SK-N-SH (cell line): ENCODE measurements around the gene RBM24. TPM values are rescaled to one million over a fixed set of nuclear protein-coding genes. Genes with fewer than 3 reads are reported as not detected.
"Not testable (repeated sequence)": the region's sequence is repeated elsewhere in the genome, so short reads cannot be mapped to it uniquely, and the experiment has no call there.

ENCODE experiments used
- CTCF ChIA-PET: fragments of 300-600, 350-600 bp; formaldehyde crosslinking; extraction: SDS; loops from one replicate; lab custom pipeline; 2021; lab: Yijun Ruan, JAX
- POLR2A ChIA-PET: fragments of 350-600 bp; sonication (Branson Sonifier 250); formaldehyde crosslinking; extraction: SDS; loops from one replicate; lab custom pipeline; 2020; ENCODE audit warnings: antibody characterized with exemption, inconsistent platforms; lab: Yijun Ruan, JAX
- DNase-seq: peaks from one replicate; pipeline ENCODE4 v3.0.0; 2012
- H2AFZ ChIP-seq: fragments of 200-600 bp; sonication (generic); 2 replicates; pipeline ENCODE4 v1.8.1; 2016; ENCODE audit warnings: antibody characterized with exemption, mild to moderate bottlenecking, low read depth
- H3F3A ChIP-seq: fragments of 200-600 bp; sonication (generic); replicated peaks from 2 replicates; pipeline ENCODE3; 2016; ENCODE audit warnings: antibody characterized with exemption, mild to moderate bottlenecking; ENCODE audit not compliant: insufficient read depth
- H3K27ac ChIP-seq, 2 experiments: fragments of 200-500 bp in 1 of 2; fragments of 200-600 bp in 1 of 2; sonication (Bioruptor generic) in 1 of 2; sonication (generic), shearing (Covaris generic) in 1 of 2; 2 replicates each; pipeline versions ENCODE4 v1.5.1 to v1.6.1; 2014 to 2016; ENCODE audit warnings: low read depth in 2 of 2, inconsistent platforms in 1 of 2, low read length in 1 of 2, mild to moderate bottlenecking in 1 of 2, mixed read lengths in 1 of 2
- H3K27me3 ChIP-seq: fragments of 200-600 bp; sonication (generic), shearing (Covaris generic); 2 replicates; pipeline ENCODE4 v1.6.1; 2016; ENCODE audit warnings: mixed run types; ENCODE audit not compliant: insufficient read depth
- H3K36me3 ChIP-seq, 2 experiments: fragments of 200-500 bp in 1 of 2; fragments of 200-600 bp in 1 of 2; sonication (Bioruptor generic) in 1 of 2; sonication (generic) in 1 of 2; replicated peaks in 1 of 2; 2 replicates each; pipeline versions ENCODE3 to v1.5.1; 2014 to 2016; ENCODE audit warnings: low read length in 1 of 2, mild to moderate bottlenecking in 1 of 2; ENCODE audit not compliant: insufficient read depth in 2 of 2, control insufficient read depth in 1 of 2
- H3K4me1 ChIP-seq, 2 experiments: fragments of 200-500 bp in 1 of 2; fragments of 200-600 bp in 1 of 2; sonication (Bioruptor generic) in 1 of 2; sonication (generic), shearing (Covaris generic) in 1 of 2; 2 replicates each; pipeline versions ENCODE4 v1.5.1 to v1.6.1; 2014 to 2016; ENCODE audit warnings: low read depth in 1 of 2, low read length in 1 of 2, mixed run types in 1 of 2; ENCODE audit not compliant: insufficient read depth in 2 of 2, control insufficient read depth in 1 of 2
- H3K4me2 ChIP-seq: fragments of 200-600 bp; sonication (generic), shearing (Covaris generic); 2 replicates; pipeline ENCODE4 v1.6.1; 2017; ENCODE audit warnings: mixed run types
- H3K4me3 ChIP-seq, 2 experiments: fragments of 200-500 bp in 1 of 2; fragments of 200-600 bp in 1 of 2; sonication (Bioruptor generic) in 1 of 2; sonication (generic), shearing (Covaris generic) in 1 of 2; 2 replicates each; pipeline versions ENCODE4 v1.5.1 to v1.8.1; 2014 to 2016; ENCODE audit warnings: low read depth in 2 of 2, inconsistent platforms in 1 of 2, low read length in 1 of 2, mild to moderate bottlenecking in 1 of 2, mixed read lengths in 1 of 2, moderate library complexity in 1 of 2
- H3K79me2 ChIP-seq: fragments of 200-600 bp; sonication (generic); 2 replicates; pipeline ENCODE4 v1.8.1; 2017; ENCODE audit warnings: mild to moderate bottlenecking; ENCODE audit not compliant: insufficient read depth
- H3K9ac ChIP-seq: fragments of 200-600 bp; sonication (generic); 2 replicates; pipeline ENCODE4 v1.6.1; 2017; ENCODE audit warnings: mixed run types
- H3K9me2 ChIP-seq: fragments of 200-600 bp; sonication (generic); 2 replicates; pipeline ENCODE4 v1.6.1; 2017; ENCODE audit warnings: mixed run types
- H3K9me3 ChIP-seq: fragments of 200-600 bp; sonication (generic); 2 replicates; pipeline ENCODE4 v1.6.1; 2017; ENCODE audit warnings: mixed run types, mild to moderate bottlenecking, moderate library complexity
- H4K20me1 ChIP-seq: fragments of 200-600 bp; sonication (generic); 2 replicates; pipeline ENCODE4 v1.6.1; 2017; ENCODE audit warnings: mild to moderate bottlenecking, mixed run types; ENCODE audit not compliant: insufficient read depth
- CHD2 ChIP-seq: fragments of 150-350 bp; IDR thresholded peaks from 2 replicates; pipeline ENCODE4 v1.6.1; 2018; ENCODE audit warnings: low read length; ENCODE audit not compliant: partially characterized antibody
- EZH2phosphoT487 ChIP-seq: fragments of 200-600 bp; sonication (generic); IDR thresholded peaks from 2 replicates; pipeline ENCODE4 v1.6.1; 2017; ENCODE audit warnings: low read depth, mixed run types, mild to moderate bottlenecking, antibody characterized with exemption, moderate library complexity, borderline replicate concordance
- FOXJ3 ChIP-seq: sonication (generic); formaldehyde crosslinking; IDR thresholded peaks from 2 replicates; pipeline ENCODE4 v1.5.1; 2020; ENCODE audit warnings: mild to moderate bottlenecking, missing genetic modification reagents
- FOXM1 ChIP-seq: IDR thresholded peaks from 2 replicates; pipeline ENCODE4 v1.4.0; 2012; ENCODE audit warnings: low read depth, mild to moderate bottlenecking
- GABPA ChIP-seq: IDR thresholded peaks from 2 replicates; pipeline ENCODE4 v1.4.0; 2012; ENCODE audit warnings: low read depth, mild to moderate bottlenecking
- GATA2 ChIP-seq: sonication (generic); formaldehyde crosslinking; IDR thresholded peaks from 2 replicates; pipeline ENCODE4 v1.5.0; 2020; ENCODE audit warnings: mild to moderate bottlenecking, missing genetic modification reagents
- MXI1 ChIP-seq: IDR thresholded peaks from 2 replicates; pipeline ENCODE4 v1.6.1; 2012; ENCODE audit warnings: mild to moderate bottlenecking, low read depth, low read length, improper control_type of control experiment
- NFIC ChIP-seq: IDR thresholded peaks from 2 replicates; pipeline ENCODE4 v1.4.0; 2012; ENCODE audit warnings: borderline replicate concordance
- NRF1 ChIP-seq: IDR thresholded peaks from 2 replicates; pipeline ENCODE4 v1.6.1; 2012; ENCODE audit warnings: low read depth, mild to moderate bottlenecking, low read length
- POLR2AphosphoS5 ChIP-seq: IDR thresholded peaks from 2 replicates; pipeline ENCODE4 v1.6.1; 2012; ENCODE audit warnings: low read depth, low read length
- RCOR1 ChIP-seq: fragments of 150-350 bp; IDR thresholded peaks from 2 replicates; pipeline ENCODE4 v1.6.1; 2017; ENCODE audit warnings: antibody characterized with exemption, low read length
- RXRA ChIP-seq: IDR thresholded peaks from 2 replicates; pipeline ENCODE4 v1.4.0; 2012; ENCODE audit warnings: low read depth, mild to moderate bottlenecking, borderline replicate concordance
- SIN3A ChIP-seq: IDR thresholded peaks from 2 replicates; pipeline ENCODE4 v1.6.1; 2012; ENCODE audit warnings: low read depth, mild to moderate bottlenecking, low read length, moderate library complexity, borderline replicate concordance
- SMC3 ChIP-seq: IDR thresholded peaks from 2 replicates; pipeline ENCODE4 v1.6.1; 2012; ENCODE audit warnings: low read depth, low read length, improper control_type of control experiment
- TAF1 ChIP-seq: IDR thresholded peaks from 2 replicates; pipeline ENCODE4 v1.6.1; 2012; ENCODE audit warnings: low read depth, mild to moderate bottlenecking, low read length, moderate library complexity, borderline replicate concordance
- YY1 ChIP-seq: IDR thresholded peaks from 2 replicates; pipeline ENCODE4 v1.4.0; 2012; ENCODE audit warnings: low read depth, mild to moderate bottlenecking
- WGBS: methylation state at CpG from one replicate; pipeline ENCODE4 v1.1.6; 2017; ENCODE audit warnings: low lambda C conversion rate; 5-methylcytosine and 5-hydroxymethylcytosine counted together
- polyA plus RNA-seq, 3 experiments: library from polyadenylated mRNA; depleted of rRNA; stranded (reverse); fragments of >200 nt; gene quantifications; 2 replicates each; pipeline ENCODE4 v1.2.3, GENCODE V29; 2012
- TF ChIP-seq, protein P1 (sequence below): IDR thresholded peaks from 2 replicates; pipeline ENCODE4 v1.6.1; 2012; ENCODE audit warnings: mild to moderate bottlenecking, low read depth, low read length, moderate library complexity
- TF ChIP-seq, protein P2 (sequence below): IDR thresholded peaks from 2 replicates; pipeline ENCODE4 v1.4.0; 2012; ENCODE audit warnings: low read depth, borderline replicate concordance
- TF ChIP-seq, protein P3 (sequence below): IDR thresholded peaks from 2 replicates; pipeline ENCODE4 v1.4.0; 2012; ENCODE audit warnings: low read depth
- TF ChIP-seq, protein P4 (sequence below): IDR thresholded peaks from 2 replicates; pipeline ENCODE4 v1.4.0; 2012; ENCODE audit warnings: low read depth, borderline replicate concordance

The RBM24 gene
- polyA plus RNA-seq, 1 of the 3 experiments (the other 2 are of a cell fraction), result 0.20 TPM

DNA sequence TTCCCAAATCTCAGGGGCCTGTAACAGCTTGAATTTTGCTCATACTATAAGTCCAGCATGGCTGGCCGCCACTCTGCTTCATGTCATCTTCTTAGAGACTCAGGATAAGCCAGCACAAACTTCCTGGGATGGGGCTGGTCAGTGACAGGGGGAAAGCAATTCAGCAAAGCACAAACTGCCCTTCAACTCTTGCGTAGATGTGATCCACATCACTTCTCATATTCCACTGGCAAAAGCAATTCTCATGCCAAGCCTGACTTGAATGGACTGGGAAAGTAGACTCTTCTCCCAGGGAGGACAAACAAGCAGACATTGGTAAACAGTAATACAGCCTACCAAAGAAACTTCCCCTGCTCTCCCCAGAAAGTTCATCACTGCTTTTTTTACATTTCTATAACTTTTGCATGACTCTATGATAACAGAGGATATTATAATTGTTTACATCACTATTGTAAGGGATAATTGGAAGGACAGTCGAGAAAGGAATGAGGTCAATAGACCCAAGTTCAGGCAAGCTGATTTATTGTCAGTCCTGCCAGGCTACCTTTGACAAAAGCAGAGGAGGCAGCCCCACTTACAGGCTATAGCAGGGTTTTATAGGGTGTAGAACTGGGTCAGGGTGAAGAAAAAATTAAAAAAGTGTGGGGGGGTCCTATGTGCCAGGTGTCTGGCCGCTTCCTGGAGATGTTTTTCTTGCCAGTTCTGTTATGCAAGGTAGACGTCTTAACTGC lies 37.4 kb downstream of the RBM24 start:
- POLR2A ChIA-PET, result no interaction called here
- Histone ChIP-seq H3K9me2 (no peaks in the 10 kb centered on the region), H4K20me1 (no peaks in the 10 kb centered on the region), H2AFZ (no peak overlapping the region), H3K36me3 (no peaks in the 10 kb centered on the region), H3K4me1 (no peaks in the 10 kb centered on the region), H3K9ac (no peak overlapping the region), H3K79me2 (no peaks in the 10 kb centered on the region), H3K27me3 (no peaks in the 10 kb centered on the region; the same call in 1 of the 2 replicates), H3K9me3 (no peaks in the 10 kb centered on the region), H3F3A (no peaks in the 10 kb centered on the region), H3K27ac (no peak overlapping the region), H3K4me2 (no peak overlapping the region), H3K4me3 (no peak overlapping the region)
- TF ChIP-seq SMC3 (no peak), YY1 (no peak), RXRA (no peak), GABPA (no peak), SIN3A (no peak), POLR2AphosphoS5 (no peak), NFIC (no peak), GATA2 (no peak), RCOR1 (no peak), CHD2 (no peak), TAF1 (no peak), FOXJ3 (no peak), FOXM1 (no peak), EZH2phosphoT487 (no peak), NRF1 (no peak), MXI1 (no peak)
- TF ChIP-seq, protein P1, sequence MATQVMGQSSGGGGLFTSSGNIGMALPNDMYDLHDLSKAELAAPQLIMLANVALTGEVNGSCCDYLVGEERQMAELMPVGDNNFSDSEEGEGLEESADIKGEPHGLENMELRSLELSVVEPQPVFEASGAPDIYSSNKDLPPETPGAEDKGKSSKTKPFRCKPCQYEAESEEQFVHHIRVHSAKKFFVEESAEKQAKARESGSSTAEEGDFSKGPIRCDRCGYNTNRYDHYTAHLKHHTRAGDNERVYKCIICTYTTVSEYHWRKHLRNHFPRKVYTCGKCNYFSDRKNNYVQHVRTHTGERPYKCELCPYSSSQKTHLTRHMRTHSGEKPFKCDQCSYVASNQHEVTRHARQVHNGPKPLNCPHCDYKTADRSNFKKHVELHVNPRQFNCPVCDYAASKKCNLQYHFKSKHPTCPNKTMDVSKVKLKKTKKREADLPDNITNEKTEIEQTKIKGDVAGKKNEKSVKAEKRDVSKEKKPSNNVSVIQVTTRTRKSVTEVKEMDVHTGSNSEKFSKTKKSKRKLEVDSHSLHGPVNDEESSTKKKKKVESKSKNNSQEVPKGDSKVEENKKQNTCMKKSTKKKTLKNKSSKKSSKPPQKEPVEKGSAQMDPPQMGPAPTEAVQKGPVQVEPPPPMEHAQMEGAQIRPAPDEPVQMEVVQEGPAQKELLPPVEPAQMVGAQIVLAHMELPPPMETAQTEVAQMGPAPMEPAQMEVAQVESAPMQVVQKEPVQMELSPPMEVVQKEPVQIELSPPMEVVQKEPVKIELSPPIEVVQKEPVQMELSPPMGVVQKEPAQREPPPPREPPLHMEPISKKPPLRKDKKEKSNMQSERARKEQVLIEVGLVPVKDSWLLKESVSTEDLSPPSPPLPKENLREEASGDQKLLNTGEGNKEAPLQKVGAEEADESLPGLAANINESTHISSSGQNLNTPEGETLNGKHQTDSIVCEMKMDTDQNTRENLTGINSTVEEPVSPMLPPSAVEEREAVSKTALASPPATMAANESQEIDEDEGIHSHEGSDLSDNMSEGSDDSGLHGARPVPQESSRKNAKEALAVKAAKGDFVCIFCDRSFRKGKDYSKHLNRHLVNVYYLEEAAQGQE, result no peak
- TF ChIP-seq, protein P2, sequence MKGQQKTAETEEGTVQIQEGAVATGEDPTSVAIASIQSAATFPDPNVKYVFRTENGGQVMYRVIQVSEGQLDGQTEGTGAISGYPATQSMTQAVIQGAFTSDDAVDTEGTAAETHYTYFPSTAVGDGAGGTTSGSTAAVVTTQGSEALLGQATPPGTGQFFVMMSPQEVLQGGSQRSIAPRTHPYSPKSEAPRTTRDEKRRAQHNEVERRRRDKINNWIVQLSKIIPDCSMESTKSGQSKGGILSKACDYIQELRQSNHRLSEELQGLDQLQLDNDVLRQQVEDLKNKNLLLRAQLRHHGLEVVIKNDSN, result no peak
- TF ChIP-seq, protein P3, sequence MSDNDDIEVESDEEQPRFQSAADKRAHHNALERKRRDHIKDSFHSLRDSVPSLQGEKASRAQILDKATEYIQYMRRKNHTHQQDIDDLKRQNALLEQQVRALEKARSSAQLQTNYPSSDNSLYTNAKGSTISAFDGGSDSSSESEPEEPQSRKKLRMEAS, result no peak
- TF ChIP-seq, protein P4, sequence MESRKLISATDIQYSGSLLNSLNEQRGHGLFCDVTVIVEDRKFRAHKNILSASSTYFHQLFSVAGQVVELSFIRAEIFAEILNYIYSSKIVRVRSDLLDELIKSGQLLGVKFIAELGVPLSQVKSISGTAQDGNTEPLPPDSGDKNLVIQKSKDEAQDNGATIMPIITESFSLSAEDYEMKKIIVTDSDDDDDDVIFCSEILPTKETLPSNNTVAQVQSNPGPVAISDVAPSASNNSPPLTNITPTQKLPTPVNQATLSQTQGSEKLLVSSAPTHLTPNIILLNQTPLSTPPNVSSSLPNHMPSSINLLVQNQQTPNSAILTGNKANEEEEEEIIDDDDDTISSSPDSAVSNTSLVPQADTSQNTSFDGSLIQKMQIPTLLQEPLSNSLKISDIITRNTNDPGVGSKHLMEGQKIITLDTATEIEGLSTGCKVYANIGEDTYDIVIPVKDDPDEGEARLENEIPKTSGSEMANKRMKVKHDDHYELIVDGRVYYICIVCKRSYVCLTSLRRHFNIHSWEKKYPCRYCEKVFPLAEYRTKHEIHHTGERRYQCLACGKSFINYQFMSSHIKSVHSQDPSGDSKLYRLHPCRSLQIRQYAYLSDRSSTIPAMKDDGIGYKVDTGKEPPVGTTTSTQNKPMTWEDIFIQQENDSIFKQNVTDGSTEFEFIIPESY, result no peak
- no peak for DNase-seq
- WGBS, result 51% methylated on average over 5 of the region's 5 CpGs
- CTCF ChIA-PET, result no interaction called here

DNA sequence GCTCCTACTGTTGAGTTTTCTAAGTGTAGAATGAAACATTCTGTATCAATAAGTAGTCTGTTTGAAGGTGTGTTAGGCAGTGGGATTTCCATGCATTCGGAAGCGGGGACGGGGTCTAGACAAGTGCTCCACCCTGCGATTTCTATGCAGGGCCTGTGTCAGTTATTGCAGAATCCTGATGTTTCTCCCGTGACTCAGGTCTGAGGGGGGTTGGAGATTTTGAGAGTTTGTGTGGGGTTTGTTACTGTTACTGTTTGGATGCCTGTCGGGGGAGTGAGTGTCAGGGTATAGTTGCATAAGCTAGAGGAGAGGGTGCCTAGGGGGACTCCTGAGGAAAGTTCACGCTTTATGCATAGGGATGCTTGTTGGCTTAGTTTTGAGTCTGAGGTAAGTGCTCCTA lies 39.1 kb downstream of the RBM24 start:
- H3K4me1 ChIP-seq, H3K79me2 ChIP-seq, H3K9me3 ChIP-seq, H2AFZ ChIP-seq, H4K20me1 ChIP-seq, H3K27me3 ChIP-seq, CTCF ChIA-PET, DNase-seq, H3F3A ChIP-seq, H3K4me2 ChIP-seq, H3K9ac ChIP-seq, H3K9me2 ChIP-seq, H3K27ac ChIP-seq, H3K4me3 ChIP-seq, POLR2A ChIA-PET, H3K36me3 ChIP-seq: not testable (repeated sequence)
- WGBS, result 78% methylated on average over 7 of the region's 7 CpGs
